Caco-2 (cell line): Measurements from ENCODE around the gene SLC39A11. TPM values are rescaled to one million over a fixed set of nuclear protein-coding genes. Genes with fewer than 3 reads are reported as not detected.
"Not testable (repeated sequence)": the region's sequence is repeated elsewhere in the genome, so short reads cannot be mapped to it uniquely, and the experiment has no call there.

Experiments used
- BruUV-seq: library from RNA; stranded (reverse); fragments of 400-500 nt; replicated peaks from 2 replicates; lab custom pipeline; 2021; lab: Mats Ljungman, UMichigan
- CTCF ChIA-PET: fragments of 300-600 bp; sonication (Branson Sonifier 250); formaldehyde crosslinking; loops from one replicate; lab custom pipeline; 2022; ENCODE audit warnings: antibody characterized with exemption; lab: Charles Lee
- POLR2A ChIA-PET: fragments of 300-600 bp; sonication (Branson Sonifier 250); formaldehyde crosslinking; loops from one replicate; lab custom pipeline; 2022; ENCODE audit warnings: antibody characterized with exemption; lab: Charles Lee
- DNase-seq, 2 experiments: peaks; one replicate each; pipeline versions ENCODE4 v3.0.0 to v3.0.0-alpha.2; 2020 to 2022
- H3K27me3 ChIP-seq: replicated peaks from 2 replicates; pipeline ENCODE4 v1.6.0; 2011; ENCODE audit warnings: low read length; ENCODE audit not compliant: control insufficient read depth, insufficient read depth
- H3K36me3 ChIP-seq: 2 replicates; pipeline ENCODE4 v1.5.1; 2011; ENCODE audit warnings: low read length; ENCODE audit not compliant: control insufficient read depth, insufficient read depth
- H3K4me1 ChIP-seq: fragments of 250-450 bp; sonication (Bioruptor Pico); 2 replicates; pipeline ENCODE4 v1.5.1; 2020; ENCODE audit warnings: mild to moderate bottlenecking
- H3K4me3 ChIP-seq: 2 replicates; pipeline ENCODE4 v1.5.1; 2011; ENCODE audit warnings: low read depth, mild to moderate bottlenecking, control low read depth, low read length
- H3K9me3 ChIP-seq: fragments of 250-450 bp; sonication (Bioruptor Pico); 2 replicates; pipeline ENCODE4 v1.5.1; 2020; ENCODE audit warnings: mild to moderate bottlenecking, moderate library complexity
- H3K27ac Mint-ChIP-seq: one replicate; pipeline ENCODE4 v1.8.0; 2022; ENCODE audit warnings: mixed read lengths; ENCODE audit not compliant: unreplicated experiment
- H3K27me3 Mint-ChIP-seq: one replicate; pipeline ENCODE4 v1.8.0; 2022; ENCODE audit warnings: mixed read lengths; ENCODE audit not compliant: insufficient read depth, unreplicated experiment
- H3K36me3 Mint-ChIP-seq: one replicate; pipeline ENCODE4 v1.8.0; 2022; ENCODE audit warnings: mild to moderate bottlenecking, mixed read lengths; ENCODE audit not compliant: insufficient read depth, unreplicated experiment
- H3K4me1 Mint-ChIP-seq: one replicate; pipeline ENCODE4 v1.8.0; 2022; ENCODE audit warnings: low read depth, mixed read lengths; ENCODE audit not compliant: unreplicated experiment
- H3K4me3 Mint-ChIP-seq: one replicate; pipeline ENCODE4 v1.8.0; 2022; ENCODE audit warnings: mild to moderate bottlenecking, moderate library complexity, mixed read lengths; ENCODE audit not compliant: unreplicated experiment
- H3K9me3 Mint-ChIP-seq: one replicate; pipeline ENCODE4 v1.8.0; 2022; ENCODE audit warnings: mixed read lengths; ENCODE audit not compliant: unreplicated experiment
- intact Hi-C: fragments of 100-400 bp; cut with micrococcal nuclease; formaldehyde crosslinking; loops from one replicate; pipeline ENCODE4 v1.10.0; 2022; ENCODE audit not compliant: unreplicated experiment
- total RNA-seq: library from RNA; stranded (reverse); gene quantifications from 2 replicates; pipeline ENCODE4 v1.2.3, GENCODE V29; 2022
- TF ChIP-seq, protein P1 (sequence below), 2 experiments: fragments of 200-600 bp in 1 of 2; IDR thresholded peaks; 1 replicate in 1 of 2; 2 replicates in 1 of 2; pipeline versions ENCODE4 v1.5.1 to v1.8.0; 2011 to 2022; ENCODE audit warnings: antibody characterized with exemption in 1 of 2, control low read depth in 1 of 2, inconsistent platforms in 1 of 2, low read depth in 1 of 2, low read length in 1 of 2, mild to moderate bottlenecking in 1 of 2, moderate library complexity in 1 of 2; ENCODE audit not compliant: insufficient read depth in 1 of 2, severe bottlenecking in 1 of 2, unreplicated experiment in 1 of 2

Gene SLC39A11
- total RNA-seq, 1 experiment from 2014 or later, result 26.4 TPM

DNA sequence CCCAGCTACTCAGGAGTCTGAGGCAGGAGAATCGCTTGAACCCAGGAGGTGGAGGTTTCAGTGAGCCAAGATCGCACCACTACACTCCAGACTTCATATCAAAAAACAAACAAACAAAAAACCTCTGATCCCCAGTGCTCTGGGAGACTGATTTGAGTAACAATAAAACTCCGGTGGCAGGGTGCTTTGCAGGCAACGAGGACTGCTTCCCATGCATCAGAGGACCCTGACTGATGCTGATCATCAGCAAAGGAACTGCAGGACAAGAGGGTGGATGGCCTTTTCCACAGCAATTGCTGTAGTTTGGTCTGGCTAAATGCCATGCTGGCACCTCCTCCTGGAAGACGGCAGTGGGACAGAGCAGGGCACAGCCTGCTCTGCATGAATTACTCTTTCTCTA is 6.4 kb upstream of the SLC39A11 start:
- Histone ChIP-seq H3K4me3 (no peak overlapping the region), H3K27me3 (no peaks in the 10 kb centered on the region), H3K4me1 (no peaks in the 10 kb centered on the region), H3K9me3 (no peaks in the 10 kb centered on the region), H3K36me3 (no peaks in the 10 kb centered on the region)
- H3K4me3 Mint-ChIP-seq, result no peak overlapping the region
- CTCF ChIA-PET, result no interaction called here
- H3K9me3 Mint-ChIP-seq, result no peaks in the 10 kb centered on the region
- DNase-seq, result no peak
- POLR2A ChIA-PET, result no interaction called here
- no TSS peak for BruUV-seq
- H3K27me3 Mint-ChIP-seq, result peaks cover 6% of the 10 kb centered on the region
- intact Hi-C loops, result loop anchor here (10.0 kb wide), 1 partner anchor 66 kb away; the partner anchor contains the start of gene SSTR2
- no peaks in the 10 kb centered on the region for H3K36me3 Mint-ChIP-seq
- TF ChIP-seq, protein P1, sequence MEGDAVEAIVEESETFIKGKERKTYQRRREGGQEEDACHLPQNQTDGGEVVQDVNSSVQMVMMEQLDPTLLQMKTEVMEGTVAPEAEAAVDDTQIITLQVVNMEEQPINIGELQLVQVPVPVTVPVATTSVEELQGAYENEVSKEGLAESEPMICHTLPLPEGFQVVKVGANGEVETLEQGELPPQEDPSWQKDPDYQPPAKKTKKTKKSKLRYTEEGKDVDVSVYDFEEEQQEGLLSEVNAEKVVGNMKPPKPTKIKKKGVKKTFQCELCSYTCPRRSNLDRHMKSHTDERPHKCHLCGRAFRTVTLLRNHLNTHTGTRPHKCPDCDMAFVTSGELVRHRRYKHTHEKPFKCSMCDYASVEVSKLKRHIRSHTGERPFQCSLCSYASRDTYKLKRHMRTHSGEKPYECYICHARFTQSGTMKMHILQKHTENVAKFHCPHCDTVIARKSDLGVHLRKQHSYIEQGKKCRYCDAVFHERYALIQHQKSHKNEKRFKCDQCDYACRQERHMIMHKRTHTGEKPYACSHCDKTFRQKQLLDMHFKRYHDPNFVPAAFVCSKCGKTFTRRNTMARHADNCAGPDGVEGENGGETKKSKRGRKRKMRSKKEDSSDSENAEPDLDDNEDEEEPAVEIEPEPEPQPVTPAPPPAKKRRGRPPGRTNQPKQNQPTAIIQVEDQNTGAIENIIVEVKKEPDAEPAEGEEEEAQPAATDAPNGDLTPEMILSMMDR (IDR thresholded peaks at IDR 0.05; ENCODE audit: insufficient read depth in 1 of 2, low read depth in 1 of 2, low read length in 1 of 2, severe bottlenecking in 1 of 2, unreplicated experiment in 1 of 2), result no peak
- no peaks in the 10 kb centered on the region for H3K4me1 Mint-ChIP-seq
- no peak overlapping the region for H3K27ac Mint-ChIP-seq

DNA sequence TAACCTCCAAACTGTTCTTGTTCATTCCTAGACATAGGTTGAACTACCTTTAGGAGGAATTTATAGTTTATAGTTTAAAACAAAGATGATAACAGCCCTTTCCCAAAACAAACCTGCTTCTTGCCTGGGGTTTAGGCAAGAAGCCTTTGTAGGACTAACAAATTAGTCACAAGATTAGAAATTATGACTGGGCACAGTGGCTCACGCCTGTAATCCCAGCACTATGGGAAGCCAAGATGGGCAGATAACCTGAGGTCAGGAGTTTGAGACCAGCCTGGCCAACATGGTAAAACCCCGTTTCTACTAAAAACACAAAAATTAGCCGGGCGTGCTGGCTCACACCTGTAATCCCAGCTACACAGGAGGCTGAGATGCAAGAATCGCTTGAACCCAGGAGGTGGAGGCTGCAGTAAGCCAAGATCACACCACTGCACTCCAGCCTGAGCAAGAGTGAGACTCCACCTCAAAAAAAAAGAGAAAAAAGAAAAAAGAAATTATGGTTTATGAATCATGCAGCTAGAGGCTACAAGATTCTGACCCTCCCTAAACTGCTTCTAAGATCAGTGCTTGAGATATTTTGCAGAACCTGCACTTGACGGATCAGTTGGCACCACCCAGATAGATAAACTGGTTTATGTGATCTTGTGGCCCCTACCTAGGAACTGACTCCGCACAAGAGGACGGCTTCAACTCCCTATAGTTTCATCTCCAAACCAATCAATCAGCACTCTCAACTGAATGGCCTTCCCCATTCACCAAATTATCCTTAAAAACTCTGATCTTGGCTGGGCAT is 5.7 kb upstream of the SLC39A11 start:
- H3K4me3 Mint-ChIP-seq, H3K27me3 Mint-ChIP-seq, H3K4me1 Mint-ChIP-seq, H3K36me3 Mint-ChIP-seq, H3K36me3 ChIP-seq, CTCF ChIA-PET, BruUV-seq, H3K27ac Mint-ChIP-seq, POLR2A ChIA-PET, H3K4me3 ChIP-seq, DNase-seq, H3K4me1 ChIP-seq, H3K9me3 ChIP-seq, H3K9me3 Mint-ChIP-seq, H3K27me3 ChIP-seq: not testable (repeated sequence)
- intact Hi-C loops, result loop anchor here (10.0 kb wide), 1 partner anchor 67 kb away; the partner anchor contains the start of gene SSTR2

DNA sequence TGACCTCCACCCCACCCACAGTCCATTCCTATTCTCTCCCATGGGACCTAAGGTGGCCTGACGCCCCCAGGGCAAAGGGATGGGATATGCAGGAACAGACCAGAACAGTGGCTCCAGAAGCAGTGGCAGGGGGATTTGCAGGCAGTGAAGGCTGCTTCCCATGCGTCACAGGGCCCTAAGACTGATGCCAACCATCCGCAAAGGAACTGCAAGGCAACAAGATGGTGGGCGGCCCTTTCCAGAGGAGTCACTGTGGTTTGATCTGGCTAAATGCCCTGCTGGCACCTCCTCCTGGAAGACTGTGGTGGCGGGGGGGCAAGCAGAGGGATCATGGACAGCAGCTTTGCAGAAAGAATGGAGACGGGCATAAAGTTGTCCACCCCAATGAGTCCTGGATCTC is 4.4 kb upstream of the SLC39A11 start:
- no peaks in the 10 kb centered on the region for H3K36me3 ChIP-seq
- ChIA-PET CTCF (no interaction called here), POLR2A (no interaction called here)
- H3K4me3 ChIP-seq, result no peak overlapping the region
- TF ChIP-seq, protein P1 (IDR thresholded peaks at IDR 0.05; ENCODE audit: insufficient read depth in 1 of 2, low read depth in 1 of 2, low read length in 1 of 2, severe bottlenecking in 1 of 2, unreplicated experiment in 1 of 2), result no peak
- no peaks in the 10 kb centered on the region for H3K9me3 Mint-ChIP-seq
- H3K27me3 ChIP-seq, result no peaks in the 10 kb centered on the region
- no peaks in the 10 kb centered on the region for H3K9me3 ChIP-seq
- H3K4me3 Mint-ChIP-seq, result no peak overlapping the region
- 0 out of 2 replicates have a peak, but pooled peaks cover under 1% of the 10 kb centered on the region for H3K4me1 ChIP-seq
- no TSS peak for BruUV-seq
- no peaks in the 10 kb centered on the region for H3K4me1 Mint-ChIP-seq
- no peak for DNase-seq
- H3K27me3 Mint-ChIP-seq, result peaks cover 6% of the 10 kb centered on the region
- H3K36me3 Mint-ChIP-seq, result peaks cover 6% of the 10 kb centered on the region
- H3K27ac Mint-ChIP-seq, result no peak overlapping the region
- intact Hi-C loops, result loop anchor here (10.0 kb wide), 1 partner anchor 68 kb away; the partner anchor contains the start of gene SSTR2
